ENCODE results near the gene EPB41L4B. TPM values are rescaled to one million over a fixed set of nuclear protein-coding genes. Genes with fewer than 3 reads are reported as not detected.
A peak's percentile ranks its signal among the peaks of the same experiment; 100 is the strongest.

The EPB41L4B gene
- total RNA-seq, 2 donors from 2014 or later: 6.4 to 6.6 TPM

- H3K27me3 ChIP-seq (ENCODE audit: control insufficient read depth, insufficient read depth, low read length, poor library complexity, severe bottlenecking): no peaks in the 10 kb centered on the region
- Mint-ChIP-seq H3K4me3 (no peak overlapping the region), H3K4me1 (no peaks in the 10 kb centered on the region), H3K27me3 (ENCODE audit: insufficient read depth) (no peaks in the 10 kb centered on the region), H3K9me3 (no peaks in the 10 kb centered on the region), H3K36me3 (ENCODE audit: low read depth) (no peaks in the 10 kb centered on the region), H3K27ac (no peak overlapping the region)
- no peak for DNase-seq
- H3K4me3 ChIP-seq (ENCODE audit: low read length): no peak overlapping the region
- H3K36me3 ChIP-seq (ENCODE audit: control insufficient read depth, insufficient read depth, low read length): no peaks in the 10 kb centered on the region
- WGBS, 2 experiments (ENCODE audit: insufficient coverage in 1 of 2, insufficient read length in 1 of 2): 87 to 92% methylated on average over 8 to 9 of the region's 9 CpGs
- no peak for TF ChIP-seq CTCF (conservative IDR thresholded peaks at IDR 0.05)
- H3K9ac ChIP-seq (ENCODE audit: extremely low read depth, low read length, poor library complexity, severe bottlenecking): no peak overlapping the region
- H3K4me1 ChIP-seq (ENCODE audit: control insufficient read depth, insufficient read depth, low read length): no peaks in the 10 kb centered on the region
- H3K9me3 ChIP-seq (ENCODE audit: control insufficient read depth, low read length): no peaks in the 10 kb centered on the region
- no peak overlapping the region for H3K27ac ChIP-seq (ENCODE audit: low read depth, low read length)
Observed at GRCh38 chr9:109186857-109187520, 133.9 kb downstream of the EPB41L4B start.

GRCh38 chr9:109182940-109183798 lies 137.7 kb downstream of the EPB41L4B start:
- Mint-ChIP-seq H3K27ac (no peak overlapping the region), H3K27me3 (ENCODE audit: insufficient read depth) (no peaks in the 10 kb centered on the region), H3K9me3 (no peaks in the 10 kb centered on the region), H3K4me1 (no peaks in the 10 kb centered on the region), H3K4me3 (no peak overlapping the region), H3K36me3 (ENCODE audit: low read depth) (no peaks in the 10 kb centered on the region)
- Histone ChIP-seq H3K36me3 (ENCODE audit: control insufficient read depth, insufficient read depth, low read length) (no peaks in the 10 kb centered on the region), H3K4me1 (ENCODE audit: control insufficient read depth, insufficient read depth, low read length) (no peaks in the 10 kb centered on the region), H3K9ac (ENCODE audit: extremely low read depth, low read length, poor library complexity, severe bottlenecking) (no peak overlapping the region), H3K9me3 (ENCODE audit: control insufficient read depth, low read length) (no peaks in the 10 kb centered on the region), H3K27me3 (ENCODE audit: control insufficient read depth, insufficient read depth, low read length, poor library complexity, severe bottlenecking) (no peaks in the 10 kb centered on the region), H3K27ac (ENCODE audit: low read depth, low read length) (no peak overlapping the region), H3K4me3 (ENCODE audit: low read length) (no peak overlapping the region)
- whole genome bisulfite sequencing, 2 experiments (ENCODE audit: insufficient coverage in 1 of 2, insufficient read length in 1 of 2): 74 to 83% methylated on average over 9 to 13 of the region's 13 CpGs
- DNase-seq: peak; percentile 79
- peak; percentile 69 for TF ChIP-seq CTCF (conservative IDR thresholded peaks at IDR 0.05)

- H3K9me3 Mint-ChIP-seq: no peaks in the 10 kb centered on the region
- no peaks in the 10 kb centered on the region for H3K27me3 Mint-ChIP-seq (ENCODE audit: insufficient read depth)
- no peaks in the 10 kb centered on the region for H3K9me3 ChIP-seq (ENCODE audit: control insufficient read depth, low read length)
- no peak for DNase-seq
- H3K9ac ChIP-seq (ENCODE audit: extremely low read depth, low read length, poor library complexity, severe bottlenecking): no peak overlapping the region
- TF ChIP-seq CTCF (conservative IDR thresholded peaks at IDR 0.05): no peak
- H3K36me3 Mint-ChIP-seq (ENCODE audit: low read depth): no peaks in the 10 kb centered on the region
- no peaks in the 10 kb centered on the region for H3K4me1 ChIP-seq (ENCODE audit: control insufficient read depth, insufficient read depth, low read length)
- H3K36me3 ChIP-seq (ENCODE audit: control insufficient read depth, insufficient read depth, low read length): no peaks in the 10 kb centered on the region
- H3K27ac Mint-ChIP-seq: no peak overlapping the region
- H3K27me3 ChIP-seq (ENCODE audit: control insufficient read depth, insufficient read depth, low read length, poor library complexity, severe bottlenecking): no peaks in the 10 kb centered on the region
- H3K27ac ChIP-seq (ENCODE audit: low read depth, low read length): no peak overlapping the region
- 88 to 93% methylated on average over 8 to 9 of the region's 9 CpGs for WGBS, 2 experiments (ENCODE audit: insufficient coverage in 1 of 2, insufficient read length in 1 of 2)
- H3K4me3 ChIP-seq (ENCODE audit: low read length): no peak overlapping the region
- H3K4me3 Mint-ChIP-seq: no peak overlapping the region
- no peaks in the 10 kb centered on the region for H3K4me1 Mint-ChIP-seq
Observed at GRCh38 chr9:109182550-109182939, 138.3 kb downstream of the EPB41L4B start.
